Activated CD8-positive, alpha-beta memory T cell treated with anti-CD3 and anti-CD28 coated beads, Interleukin-2, amount 10 ng/mL, durations not matched to agents 7 days and 5 days (primary cell): ENCODE data around the gene PSMB10. TPM values are rescaled to one million over a fixed set of nuclear protein-coding genes. Genes with fewer than 3 reads are reported as not detected.
A peak's percentile ranks its signal among the peaks of the same experiment; 100 is the strongest.

Experiments used
- ATAC-seq: fragments of 150-1000 bp; cut with Tn5 transposase; one replicate; pipeline ENCODE4 v1.10.0; 2021; ENCODE audit warnings: moderate library complexity
- CTCF ChIA-PET: fragments of 350-600 bp; sonication (Branson Sonifier 250); formaldehyde crosslinking; loops from one replicate; lab custom pipeline; 2021; ENCODE audit warnings: antibody characterized with exemption; lab: Charles Lee
- DNase-seq: peaks from one replicate; pipeline ENCODE4 v3.0.0-alpha.2; 2020
- H3K27ac Mint-ChIP-seq: one replicate; pipeline ENCODE4 v1.8.0; 2021; ENCODE audit warnings: mild to moderate bottlenecking, mixed read lengths
- H3K27me3 Mint-ChIP-seq: one replicate; pipeline ENCODE4 v1.8.0; 2021; ENCODE audit warnings: mixed read lengths
- H3K36me3 Mint-ChIP-seq: one replicate; pipeline ENCODE4 v1.8.0; 2021; ENCODE audit warnings: mild to moderate bottlenecking, mixed read lengths
- H3K4me1 Mint-ChIP-seq: one replicate; pipeline ENCODE4 v1.8.0; 2021; ENCODE audit warnings: mixed read lengths
- H3K4me3 Mint-ChIP-seq: one replicate; pipeline ENCODE4 v1.8.0; 2021; ENCODE audit warnings: mild to moderate bottlenecking, moderate library complexity, mixed read lengths
- H3K9me3 Mint-ChIP-seq: one replicate; pipeline ENCODE4 v1.8.0; 2022; ENCODE audit warnings: low read depth, mixed read lengths
- total RNA-seq, 2 experiments: library from RNA; stranded (reverse); gene quantifications; one replicate each; pipeline ENCODE4 v1.2.3, GENCODE V29; 2021

The PSMB10 gene
- total RNA-seq, 2 experiments from 2014 or later = 250 to 296 TPM

DNA sequence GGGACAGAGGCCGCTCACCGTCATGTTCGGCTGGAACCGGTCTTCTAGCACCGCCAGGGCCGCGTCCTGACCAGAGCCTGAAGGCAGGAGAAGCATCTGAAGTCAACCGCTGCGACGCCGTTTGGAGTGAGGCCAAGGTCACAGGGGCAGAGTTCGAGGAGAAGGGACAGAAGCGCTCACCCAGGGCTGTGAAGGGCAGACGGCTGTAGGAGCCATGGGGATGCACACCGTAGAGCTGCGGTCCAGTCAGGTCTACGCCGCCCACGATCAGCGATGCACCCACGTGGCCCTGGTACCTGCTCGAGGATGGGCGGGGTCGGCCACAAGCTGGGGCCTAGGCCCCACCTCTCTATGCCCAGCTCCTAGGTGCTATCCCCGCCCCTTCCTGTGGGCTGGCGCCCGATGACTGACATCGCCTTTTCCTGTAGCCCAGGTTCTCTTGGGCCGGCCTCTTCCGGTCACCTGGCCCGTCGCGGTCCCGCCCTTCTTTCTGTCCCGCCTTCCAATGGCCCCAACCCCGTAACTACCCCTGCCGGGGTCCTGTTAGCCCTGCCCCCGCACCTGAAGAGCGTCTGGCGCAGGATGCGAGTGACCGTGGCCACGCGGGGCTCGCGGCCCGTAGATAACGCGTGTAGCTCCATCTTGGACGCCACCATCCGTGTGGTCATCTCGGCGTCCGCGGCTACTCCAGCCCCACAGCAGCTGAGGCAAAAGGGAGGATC, 1.1 kb downstream of the PSMB10 start:
- ATAC-seq = peak; percentile 88
- Mint-ChIP-seq H3K27me3 (no peaks in the 10 kb centered on the region), H3K4me1 (peaks cover 37% of the 10 kb centered on the region), H3K9me3 (no peaks in the 10 kb centered on the region), H3K27ac (peak overlapping the region; percentile 98), H3K4me3 (peak overlapping the region; percentile 99), H3K36me3 (peaks cover 25% of the 10 kb centered on the region)
- DNase-seq = peak; percentile 98
- CTCF ChIA-PET = interaction anchor here (0.7 to 4.5 kb wide), 25 partner anchors 9 to 422 kb away, joined by 3 to 35 read pairs (median 4); partner anchors contain the start of genes C16orf86, CARMIL2, ENKD1 and NRN1L

DNA sequence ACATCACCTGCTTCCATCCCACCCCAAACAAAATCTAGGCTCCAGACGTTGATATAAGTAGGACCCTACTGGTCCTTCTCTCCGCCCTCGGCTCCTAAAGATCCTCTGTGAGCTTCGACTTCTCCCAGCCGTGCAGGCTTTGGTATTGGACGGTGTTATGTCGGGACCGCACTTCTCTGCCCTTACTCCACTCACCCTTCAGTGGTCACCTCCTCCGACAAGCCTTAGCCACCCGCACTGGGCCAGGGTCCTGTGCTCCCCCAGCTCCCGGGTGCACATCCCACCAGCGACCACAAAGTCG, 1.6 kb downstream of the PSMB10 start:
- no peaks in the 10 kb centered on the region for H3K27me3 Mint-ChIP-seq
- no peak for DNase-seq
- H3K4me3 Mint-ChIP-seq = peak overlapping the region; percentile 99
- H3K9me3 Mint-ChIP-seq = no peaks in the 10 kb centered on the region
- H3K4me1 Mint-ChIP-seq = peaks cover 32% of the 10 kb centered on the region
- H3K27ac Mint-ChIP-seq = peak overlapping the region; percentile 98
- CTCF ChIA-PET = interaction anchor here (0.7 to 4.5 kb wide), 15 partner anchors 9 to 414 kb away, joined by 3 to 35 read pairs (median 4); partner anchors contain the start of genes CARMIL2, NRN1L, RANBP10 and TSNAXIP1
- peaks cover 25% of the 10 kb centered on the region for H3K36me3 Mint-ChIP-seq
- no peak for ATAC-seq

DNA sequence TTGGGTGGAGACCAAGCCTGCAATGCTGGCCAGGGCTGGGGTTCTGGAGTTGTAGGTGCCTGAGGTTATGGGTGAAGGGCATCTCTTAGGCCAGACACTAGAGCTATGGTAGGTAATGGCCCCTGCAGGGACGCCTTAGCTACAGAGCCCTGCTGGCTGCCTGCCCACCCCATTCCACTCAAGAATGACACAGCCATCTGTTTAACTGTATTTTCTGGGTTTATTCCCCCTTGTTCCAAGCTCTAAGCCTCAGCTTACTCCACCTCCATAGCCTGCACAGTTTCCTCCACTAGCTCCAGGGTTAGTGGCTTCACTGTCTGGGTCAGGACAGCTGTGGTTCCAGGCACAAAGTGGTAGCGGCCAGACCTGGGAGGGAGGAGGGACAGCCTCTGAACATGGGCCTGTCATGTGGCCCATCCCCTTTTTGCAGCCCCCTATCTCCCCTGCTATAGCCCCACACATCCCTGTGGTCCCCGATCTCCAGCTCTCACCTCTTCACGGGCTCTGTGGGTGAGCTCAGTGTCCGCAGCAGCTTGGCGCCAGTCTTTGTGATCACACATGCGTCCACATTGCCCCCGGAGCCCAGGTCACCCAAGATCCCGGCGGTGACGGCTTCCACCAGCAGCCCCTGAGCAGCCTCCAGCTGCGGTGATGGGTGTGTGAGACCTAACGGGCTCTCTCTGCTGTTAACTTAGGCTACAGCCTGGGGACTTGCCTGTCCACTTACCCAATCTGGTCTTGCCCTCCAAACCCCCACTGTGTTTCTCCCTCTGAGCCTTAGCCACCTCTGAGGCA, 2.1 kb downstream of the PSMB10 start:
- Mint-ChIP-seq H3K27me3 (no peaks in the 10 kb centered on the region), H3K9me3 (no peaks in the 10 kb centered on the region), H3K4me1 (peaks cover 26% of the 10 kb centered on the region), H3K36me3 (peaks cover 25% of the 10 kb centered on the region), H3K4me3 (peak overlapping the region; percentile 99), H3K27ac (peak overlapping the region; percentile 98)
- CTCF ChIA-PET = interaction anchor here (0.5 to 4.5 kb wide), 6 partner anchors 10 to 413 kb away, joined by 3 to 35 read pairs (median 8); partner anchors contain the start of gene NRN1L
- ATAC-seq = no peak
- peak; percentile 40 for DNase-seq

DNA sequence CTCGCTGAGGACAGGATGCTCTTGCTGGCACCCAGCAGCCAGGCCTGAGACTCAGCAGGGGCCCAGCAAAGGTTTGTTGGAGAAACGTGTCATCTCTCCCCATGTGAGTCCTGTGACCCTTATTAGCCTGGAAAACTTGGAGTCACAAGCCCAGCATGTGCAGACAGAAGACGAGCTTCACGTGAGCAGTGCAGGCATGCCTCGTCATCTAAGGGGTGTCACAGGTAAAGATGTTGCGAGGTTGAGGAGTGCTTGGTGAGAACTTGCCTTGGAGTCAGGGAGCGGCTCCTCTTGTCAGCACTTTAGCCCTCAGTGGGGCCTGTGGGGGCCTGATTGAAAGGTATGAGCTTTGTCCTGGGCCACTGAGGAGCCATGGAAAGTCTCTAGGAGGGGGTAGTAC, 2.8 kb downstream of the PSMB10 start:
- DNase-seq = no peak
- Mint-ChIP-seq H3K27me3 (no peaks in the 10 kb centered on the region), H3K4me3 (no peak overlapping the region), H3K36me3 (peaks cover 25% of the 10 kb centered on the region), H3K4me1 (peaks cover 22% of the 10 kb centered on the region), H3K27ac (peak overlapping the region; percentile 36), H3K9me3 (no peaks in the 10 kb centered on the region)
- ATAC-seq = no peak
- CTCF ChIA-PET = interaction anchor here (0.5 to 4.5 kb wide), 4 partner anchors 42 to 413 kb away, joined by 3 to 35 read pairs (median 16); partner anchors contain the start of gene NRN1L

DNA sequence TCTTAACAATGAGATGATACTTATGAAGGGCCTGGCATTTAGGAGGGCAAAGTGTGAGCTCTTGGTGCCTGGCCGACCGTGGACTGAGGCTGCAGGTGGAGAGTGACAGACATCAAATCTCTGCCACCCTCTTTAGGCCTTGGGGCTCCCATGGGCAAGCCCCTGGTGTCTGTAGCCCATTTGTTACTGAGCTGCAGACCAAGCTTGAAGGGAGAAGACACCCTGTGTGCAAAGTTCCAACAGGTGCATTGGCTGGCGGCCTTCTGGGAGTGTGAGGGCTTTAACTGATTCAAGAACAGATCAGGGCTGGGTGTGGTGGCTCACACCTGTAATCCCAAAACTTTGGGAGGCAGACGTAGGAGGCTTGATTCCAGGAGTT, 4.2 kb downstream of the PSMB10 start:
- H3K4me1 Mint-ChIP-seq = peaks cover 21% of the 10 kb centered on the region
- H3K9me3 Mint-ChIP-seq = no peaks in the 10 kb centered on the region
- no peak overlapping the region for H3K27ac Mint-ChIP-seq
- ATAC-seq (no peak), DNase-seq (no peak)
- H3K4me3 Mint-ChIP-seq = no peak overlapping the region
- H3K36me3 Mint-ChIP-seq = peaks cover 25% of the 10 kb centered on the region
- CTCF ChIA-PET = interaction anchor here (0.8 to 1.8 kb wide), 3 partner anchors 49 to 116 kb away, joined by 4 to 7 read pairs (median 4); no protein-coding TSS in a partner anchor
- no peaks in the 10 kb centered on the region for H3K27me3 Mint-ChIP-seq

DNA sequence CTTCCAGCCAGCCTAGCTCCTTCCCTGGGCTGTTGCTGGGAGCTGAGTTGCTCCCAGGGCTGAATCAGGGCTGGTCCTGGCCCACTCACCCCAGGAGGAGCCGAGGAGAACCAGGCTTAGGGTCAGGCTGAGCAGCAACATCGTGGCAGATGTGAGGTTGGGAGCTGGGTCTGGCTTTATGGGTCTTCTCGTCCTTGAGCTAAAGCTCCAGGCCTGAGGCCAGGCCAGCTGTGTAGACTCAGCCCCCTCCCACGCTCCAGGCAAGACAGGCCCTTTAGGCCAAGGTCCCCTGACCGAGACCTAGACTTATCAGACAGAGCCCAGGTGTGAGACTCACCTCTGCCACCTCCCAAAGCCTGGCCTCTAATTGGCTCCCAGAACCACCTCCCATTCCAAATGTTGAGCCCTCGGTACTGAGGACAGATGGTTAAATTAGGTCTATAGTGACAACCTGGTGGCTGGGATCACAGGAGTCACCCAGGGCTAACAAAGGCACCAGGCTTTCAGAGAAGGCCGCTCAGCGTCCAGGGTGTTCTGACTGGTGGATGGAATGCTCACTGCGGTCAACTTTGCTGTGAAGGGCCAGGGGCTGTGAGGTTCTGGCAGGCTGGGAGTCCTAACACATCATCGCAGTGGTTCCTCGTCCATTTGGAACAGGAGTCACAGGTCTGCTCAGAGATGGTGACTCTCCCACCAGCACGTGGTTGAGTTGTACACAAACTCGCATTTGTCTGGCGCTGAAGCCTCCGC, 4.8 kb downstream of the PSMB10 start, which contains the start of gene CTRL:
Gene CTRL, minus strand, starts transcription at position 151 of the 750 bp plus-strand sequence. Its CDS starts 10 bp downstream, at position 141.
- peaks cover 25% of the 10 kb centered on the region for H3K36me3 Mint-ChIP-seq
- ATAC-seq (no peak), DNase-seq (no peak)
- H3K27me3 Mint-ChIP-seq = no peaks in the 10 kb centered on the region
- H3K4me1 Mint-ChIP-seq = peaks cover 16% of the 10 kb centered on the region
- H3K4me3 Mint-ChIP-seq = no peak within 1 kb of the TSS
- no peaks in the 10 kb centered on the region for H3K9me3 Mint-ChIP-seq
- CTCF ChIA-PET = interaction anchor here (0.6 to 2.0 kb wide), 5 partner anchors 48 to 397 kb away, joined by 3 to 12 read pairs (median 7); partner anchors contain the start of gene NRN1L
- peak within 1 kb of the TSS; percentile 50 for H3K27ac Mint-ChIP-seq

DNA sequence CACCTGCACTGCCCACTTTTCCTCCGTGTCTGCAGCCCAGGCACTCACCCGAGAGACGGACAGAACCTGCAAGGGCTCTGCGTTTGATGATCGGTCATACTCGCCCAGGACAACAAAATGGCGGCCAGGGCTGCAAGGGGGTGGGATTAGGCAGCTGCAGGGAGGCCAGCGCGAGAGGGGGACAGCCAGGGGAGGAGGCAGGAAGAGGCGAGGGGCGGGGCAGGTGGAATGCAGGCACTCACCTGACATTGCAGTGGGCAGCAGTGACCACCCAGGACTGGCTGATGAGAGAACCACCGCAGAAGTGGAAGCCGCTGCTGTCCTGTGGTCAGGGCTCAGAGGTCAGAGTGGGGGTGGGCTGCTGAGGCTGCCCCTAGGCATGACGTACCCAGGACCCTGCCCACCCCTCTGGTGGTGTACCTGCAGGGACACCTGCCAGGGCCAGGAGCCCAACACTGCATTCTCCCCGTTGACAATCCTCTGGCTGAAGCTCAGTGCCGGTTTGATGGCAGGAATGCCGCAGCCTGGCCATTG, 5.9 kb downstream of the PSMB10 start:
- Mint-ChIP-seq H3K4me3 (no peak overlapping the region), H3K36me3 (peaks cover 22% of the 10 kb centered on the region), H3K4me1 (peaks cover 15% of the 10 kb centered on the region), H3K9me3 (no peaks in the 10 kb centered on the region), H3K27me3 (no peaks in the 10 kb centered on the region), H3K27ac (no peak overlapping the region)
- ATAC-seq (no peak), DNase-seq (no peak)
- CTCF ChIA-PET = interaction anchor here (1.3 to 2.0 kb wide), 3 partner anchors 47 to 115 kb away, joined by 4 to 12 read pairs (median 8); partner anchors contain the start of gene NRN1L

DNA sequence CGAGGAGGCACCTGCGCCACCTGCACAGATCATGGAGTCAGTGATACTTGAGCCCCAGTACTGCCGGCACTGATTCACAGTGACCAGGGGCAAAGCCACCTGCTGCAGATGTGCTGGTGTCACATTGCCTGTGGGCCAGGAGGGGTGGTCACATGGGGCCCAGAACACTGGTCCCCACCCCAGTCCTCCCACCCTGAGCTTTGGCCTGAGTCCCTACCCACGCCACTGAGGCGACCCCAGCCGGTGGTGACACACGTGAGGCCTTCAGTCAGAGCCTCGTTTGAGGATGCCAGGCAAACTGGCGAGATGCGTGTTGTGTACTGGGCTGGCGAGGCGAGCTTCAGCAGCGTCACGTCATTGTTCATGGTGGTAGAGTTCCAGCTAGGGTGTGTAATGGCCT, 6.5 kb downstream of the PSMB10 start:
- CTCF ChIA-PET = interaction anchor here (1.3 to 2.0 kb wide), 2 partner anchors 47 to 115 kb away, joined by 4 to 12 read pairs; no protein-coding TSS in a partner anchor
- Mint-ChIP-seq H3K4me1 (peaks cover 11% of the 10 kb centered on the region), H3K36me3 (peaks cover 17% of the 10 kb centered on the region), H3K27ac (no peak overlapping the region), H3K27me3 (no peaks in the 10 kb centered on the region), H3K9me3 (no peaks in the 10 kb centered on the region), H3K4me3 (no peak overlapping the region)
- ATAC-seq = no peak
- peak; percentile 41 for DNase-seq

DNA sequence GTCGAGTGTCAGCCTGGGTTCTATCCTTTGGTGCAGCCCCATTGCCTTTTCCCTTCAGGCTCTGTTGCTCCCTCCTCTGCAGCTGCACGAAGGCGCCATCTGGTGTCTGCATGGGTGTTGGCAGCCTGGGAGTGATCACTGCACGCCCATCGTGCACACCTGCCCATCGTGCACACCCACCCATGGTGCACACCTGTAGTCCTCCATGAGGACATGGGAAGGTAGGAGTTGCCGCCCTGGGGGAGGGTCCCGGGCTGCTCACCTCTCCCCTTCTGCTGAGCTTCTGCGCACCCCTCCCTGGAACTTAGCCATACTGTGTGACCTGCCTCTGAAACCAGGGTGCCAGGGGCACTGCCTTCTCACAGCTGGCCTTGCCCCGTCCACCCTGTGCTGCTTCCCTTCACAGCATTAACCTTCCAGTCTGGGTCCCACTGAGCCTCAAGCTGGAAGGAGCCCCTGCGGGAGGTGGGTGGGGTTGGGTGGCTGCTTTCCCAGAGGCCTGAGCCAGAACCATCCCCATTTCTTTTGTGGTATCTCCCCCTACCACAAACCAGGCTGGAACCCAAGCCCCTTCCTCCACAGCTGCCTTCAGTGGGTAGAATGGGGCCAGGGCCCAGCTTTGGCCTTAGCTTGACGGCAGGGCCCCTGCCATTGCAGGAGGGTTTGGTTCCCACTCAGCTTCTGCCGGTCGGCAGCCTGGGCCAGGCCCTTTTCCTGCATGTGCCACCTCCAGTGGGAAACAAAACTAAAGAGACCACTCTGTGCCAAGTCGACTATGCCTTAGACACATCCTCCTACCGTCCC, 7.9 kb downstream of the PSMB10 start:
- peak overlapping the region; percentile 6 for H3K27ac Mint-ChIP-seq
- CTCF ChIA-PET = interaction anchor here (0.6 to 5.2 kb wide), 26 partner anchors 9 to 408 kb away, joined by 3 to 53 read pairs (median 4); partner anchors contain the start of genes PSKH1 and PSMB10
- H3K27me3 Mint-ChIP-seq = no peaks in the 10 kb centered on the region
- no peaks in the 10 kb centered on the region for H3K9me3 Mint-ChIP-seq
- peak; percentile 92 for ATAC-seq
- no peaks in the 10 kb centered on the region for H3K4me1 Mint-ChIP-seq
- no peak overlapping the region for H3K4me3 Mint-ChIP-seq
- peak; percentile 86 for DNase-seq
- H3K36me3 Mint-ChIP-seq = peaks cover 3% of the 10 kb centered on the region

DNA sequence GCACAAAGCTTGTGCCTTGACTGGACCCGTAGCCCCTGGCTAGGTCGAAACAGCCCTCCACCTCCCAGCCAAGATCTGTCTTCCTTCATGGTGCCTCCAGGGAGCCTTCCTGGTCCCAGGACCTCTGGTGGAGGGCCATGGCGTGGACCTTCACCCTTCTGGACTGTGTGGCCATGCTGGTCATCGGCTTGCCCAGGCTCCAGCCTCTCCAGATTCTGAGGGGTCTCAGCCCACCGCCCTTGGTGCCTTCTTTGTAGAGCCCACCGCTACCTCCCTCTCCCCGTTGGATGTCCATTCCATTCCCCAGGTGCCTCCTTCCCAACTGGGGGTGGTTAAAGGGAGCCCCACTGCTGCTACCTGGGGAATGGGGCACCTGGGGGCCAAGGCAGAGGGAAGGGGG, 8.5 kb downstream of the PSMB10 start:
- no peak for ATAC-seq
- CTCF ChIA-PET = interaction anchor here (0.6 to 5.2 kb wide), 25 partner anchors 9 to 407 kb away, joined by 3 to 53 read pairs (median 4); partner anchors contain the start of genes PSKH1 and PSMB10
- H3K27ac Mint-ChIP-seq = peak overlapping the region; percentile 6
- no peaks in the 10 kb centered on the region for H3K27me3 Mint-ChIP-seq
- no peak overlapping the region for H3K4me3 Mint-ChIP-seq
- H3K36me3 Mint-ChIP-seq = no peaks in the 10 kb centered on the region
- DNase-seq = no peak
- H3K9me3 Mint-ChIP-seq = no peaks in the 10 kb centered on the region
- no peaks in the 10 kb centered on the region for H3K4me1 Mint-ChIP-seq

DNA sequence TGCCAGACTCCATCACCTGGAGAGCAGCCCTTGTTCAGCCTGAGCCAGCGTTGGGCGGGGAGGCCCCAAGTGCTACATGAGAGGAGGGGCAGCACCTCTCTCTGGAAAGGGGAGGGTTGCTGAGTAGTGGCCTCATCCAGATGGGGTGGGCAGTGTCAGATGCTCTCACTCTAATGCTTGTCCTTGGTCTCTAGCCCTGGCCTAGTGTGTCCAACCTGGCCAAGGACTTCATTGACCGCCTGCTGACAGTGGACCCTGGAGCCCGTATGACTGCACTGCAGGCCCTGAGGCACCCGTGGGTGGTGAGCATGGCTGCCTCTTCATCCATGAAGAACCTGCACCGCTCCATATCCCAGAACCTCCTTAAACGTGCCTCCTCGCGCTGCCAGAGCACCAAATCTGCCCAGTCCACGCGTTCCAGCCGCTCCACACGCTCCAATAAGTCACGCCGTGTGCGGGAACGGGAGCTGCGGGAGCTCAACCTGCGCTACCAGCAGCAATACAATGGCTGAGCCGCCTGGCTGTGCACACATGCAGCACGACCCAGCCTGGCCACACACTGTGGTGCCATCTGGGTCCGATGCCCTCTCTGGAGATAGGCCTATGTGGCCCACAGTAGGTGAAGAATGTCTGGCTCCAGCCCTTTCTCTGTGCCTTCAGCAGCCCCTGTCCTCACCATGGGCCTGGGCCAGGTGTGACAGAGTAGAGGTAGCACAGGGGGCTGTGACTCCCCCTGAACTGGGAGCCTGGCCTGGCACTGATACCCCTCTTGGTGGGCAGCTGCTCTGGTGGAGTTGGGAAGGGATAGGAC, 9.3 kb downstream of the PSMB10 start:
- Mint-ChIP-seq H3K4me1 (peaks cover under 1% of the 10 kb centered on the region), H3K4me3 (no peak overlapping the region), H3K9me3 (no peaks in the 10 kb centered on the region), H3K36me3 (no peaks in the 10 kb centered on the region), H3K27ac (no peak overlapping the region), H3K27me3 (no peaks in the 10 kb centered on the region)
- ATAC-seq (no peak), DNase-seq (peak; percentile 39)
- CTCF ChIA-PET = interaction anchor here (0.9 to 5.2 kb wide), 13 partner anchors 8 to 406 kb away, joined by 3 to 53 read pairs (median 6); partner anchors contain the start of genes PSKH1 and PSMB10
